GM19193 (cell line): ENCODE measurements around the gene B4GAT1.
A peak's percentile ranks its signal among the peaks of the same experiment; 100 is the strongest.

ENCODE experiments used
- POLR2A ChIP-seq: IDR thresholded peaks from 4 replicates; pipeline ENCODE4 v1.6.1; 2011; ENCODE audit not compliant: insufficient read depth, insufficient read length; ENCODE audit errors: extremely low read depth

The B4GAT1 gene

GRCh38 chr11:66347425-66348276 lies at the start of gene B4GAT1:
TSS of gene B4GAT1 (minus strand) at chr11:66347629. CDS start at chr11:66347545, 84 bp downstream.
- TF ChIP-seq POLR2A: peak; percentile 55

- TF ChIP-seq POLR2A: no peak
Observed at GRCh38 chr11:66393954-66394353, 46.5 kb upstream of the B4GAT1 start.

GRCh38 chr11:66391322-66391721 lies 43.9 kb upstream of the B4GAT1 start:
- TF ChIP-seq POLR2A: no peak

- TF ChIP-seq POLR2A: no peak
Observed at GRCh38 chr11:66388780-66389386, 41.5 kb upstream of the B4GAT1 start.

- no peak for TF ChIP-seq POLR2A
Observed at GRCh38 chr11:66386171-66387069, 39.0 kb upstream of the B4GAT1 start.

GRCh38 chr11:66373265-66373664 lies 25.8 kb upstream of the B4GAT1 start:
- no peak for TF ChIP-seq POLR2A

- TF ChIP-seq POLR2A: no peak
Observed at GRCh38 chr11:66371627-66372415, 24.4 kb upstream of the B4GAT1 start, which contains the start of gene SLC29A2. TSS of gene SLC29A2 (minus strand) at chr11:66371760. CDS start at chr11:66371591, 169 bp downstream.

GRCh38 chr11:66369073-66369894 lies 21.9 kb upstream of the B4GAT1 start:
- TF ChIP-seq POLR2A: no peak

- no peak for TF ChIP-seq POLR2A
Observed at GRCh38 chr11:66368484-66368883, 21.1 kb upstream of the B4GAT1 start.

GRCh38 chr11:66367561-66368312 lies 20.3 kb upstream of the B4GAT1 start:
- TF ChIP-seq POLR2A: no peak

- TF ChIP-seq POLR2A: no peak
Observed at GRCh38 chr11:66366844-66367477, 19.5 kb upstream of the B4GAT1 start.
